ENCODE results near the gene PIAS4. TPM values are rescaled to one million over a fixed set of nuclear protein-coding genes. Genes with fewer than 3 reads are reported as not detected.

The PIAS4 gene
- total and polyA plus RNA-seq, 10 of the 15 experiments (the other 5 are each of a cell fraction or from before 2014, with no cell fraction given) = 0.13 to 25.1 (median 11.3) TPM

GRCh38 chr19:3963458-3964255 lies 43.9 kb upstream of the PIAS4 start:
- no peak for DNase-seq (ENCODE audit: low read depth, low spot score)
- BruUV-seq (replicated peaks) = no TSS peak
- Histone ChIP-seq H3K79me2 (ENCODE audit: control insufficient read depth, insufficient read depth, low read length) (no peaks in the 10 kb centered on the region; the same call in 1 of the 2 replicates), H3K4me1 (ENCODE audit: control insufficient read depth, insufficient read depth, low read length) (no peaks in the 10 kb centered on the region; the same call in 1 of the 2 replicates), H3K4me2 (ENCODE audit: control insufficient read depth, insufficient read depth) (no peak overlapping the region), H3K36me3 (ENCODE audit: control insufficient read depth in 2 of 2, insufficient read depth in 2 of 2, low read length in 1 of 2) (peaks cover 3 to 11% of the 10 kb centered on the region in 2 experiments; a peak in 3 of 4 replicates), H3K9me3 (replicated peaks; ENCODE audit: control insufficient read depth, insufficient read depth, low read length) (no peaks in the 10 kb centered on the region), H4K20me1 (ENCODE audit: control insufficient read depth, insufficient read depth) (no peaks in the 10 kb centered on the region), H3K27me3 (replicated peaks in 1 of 2; ENCODE audit: control insufficient read depth in 2 of 2, insufficient read depth in 2 of 2, low read length in 1 of 2) (no peaks in the 10 kb centered on the region), H3K9ac (ENCODE audit: control insufficient read depth, insufficient read depth, low read length) (no peak overlapping the region), H3K4me3 (no peak overlapping the region), H2AFZ (ENCODE audit: control insufficient read depth, low read depth, low read length) (no peak overlapping the region), H3K27ac (ENCODE audit: control insufficient read depth, insufficient read depth) (no peak overlapping the region)
- ChIA-PET POLR2A (interaction anchor here (0.6 kb wide), 1 partner anchor 24 kb away, joined by 6 read pairs; no protein-coding TSS in a partner anchor), CTCF (no interaction called here), SMC1A (ENCODE audit: uncharacterized antibody, unreplicated experiment) (no interaction called here), RAD21 (ENCODE audit: unreplicated experiment) (no interaction called here)
- in situ Hi-C loops (cut with MboI) = no loop called here
- intact Hi-C loops (cut with micrococcal nuclease; ENCODE audit: unreplicated experiment) = no loop called here
- no peak for FAIRE-seq
- ATAC-seq = no peak
- TF ChIP-seq GATAD2B (conservative IDR thresholded peaks at IDR 0.05; ENCODE audit: low read depth) (no peak), ETV6 (conservative IDR thresholded peaks at IDR 0.05 in 1 of 2, IDR thresholded peaks at IDR 0.05 in 1 of 2; ENCODE audit: borderline replicate concordance in 1 of 2, low read depth in 1 of 2) (no peak), CBFB (IDR thresholded peaks at IDR 0.05; ENCODE audit: low read depth) (no peak), MYB (IDR thresholded peaks at IDR 0.05; ENCODE audit: borderline replicate concordance, low read depth, low read length) (no peak), MXI1 (IDR thresholded peaks at IDR 0.05; ENCODE audit: low read depth, low read length) (no peak), IRF5 (IDR thresholded peaks at IDR 0.05; ENCODE audit: borderline replicate concordance) (no peak), ZNF622 (IDR thresholded peaks at IDR 0.05) (no peak), NFYB (IDR thresholded peaks at IDR 0.05; ENCODE audit: insufficient read depth, low read depth, low read length) (no peak), YY1 (IDR thresholded peaks at IDR 0.05; ENCODE audit: low read depth, low read length) (no peak), EZH2 (IDR thresholded peaks at IDR 0.05; ENCODE audit: borderline replicate concordance, control insufficient read depth, low read depth, low read length) (no peak), RB1 (IDR thresholded peaks at IDR 0.05; ENCODE audit: borderline replicate concordance) (no peak), LARP7 (IDR thresholded peaks at IDR 0.05) (no peak)
- TF ChIP-seq, protein P1, sequence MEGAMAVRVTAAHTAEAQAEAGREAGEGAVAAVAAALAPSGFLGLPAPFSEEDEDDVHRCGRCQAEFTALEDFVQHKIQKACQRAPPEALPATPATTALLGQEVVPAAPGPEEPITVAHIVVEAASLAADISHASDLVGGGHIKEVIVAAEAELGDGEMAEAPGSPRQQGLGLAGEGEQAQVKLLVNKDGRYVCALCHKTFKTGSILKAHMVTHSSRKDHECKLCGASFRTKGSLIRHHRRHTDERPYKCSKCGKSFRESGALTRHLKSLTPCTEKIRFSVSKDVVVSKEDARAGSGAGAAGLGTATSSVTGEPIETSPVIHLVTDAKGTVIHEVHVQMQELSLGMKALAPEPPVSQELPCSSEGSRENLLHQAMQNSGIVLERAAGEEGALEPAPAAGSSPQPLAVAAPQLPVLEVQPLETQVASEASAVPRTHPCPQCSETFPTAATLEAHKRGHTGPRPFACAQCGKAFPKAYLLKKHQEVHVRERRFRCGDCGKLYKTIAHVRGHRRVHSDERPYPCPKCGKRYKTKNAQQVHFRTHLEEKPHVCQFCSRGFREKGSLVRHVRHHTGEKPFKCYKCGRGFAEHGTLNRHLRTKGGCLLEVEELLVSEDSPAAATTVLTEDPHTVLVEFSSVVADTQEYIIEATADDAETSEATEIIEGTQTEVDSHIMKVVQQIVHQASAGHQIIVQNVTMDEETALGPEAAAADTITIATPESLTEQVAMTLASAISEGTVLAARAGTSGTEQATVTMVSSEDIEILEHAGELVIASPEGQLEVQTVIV (IDR thresholded peaks at IDR 0.05; ENCODE audit: borderline replicate concordance, partially characterized antibody) = no peak
- TF ChIP-seq, protein P2, sequence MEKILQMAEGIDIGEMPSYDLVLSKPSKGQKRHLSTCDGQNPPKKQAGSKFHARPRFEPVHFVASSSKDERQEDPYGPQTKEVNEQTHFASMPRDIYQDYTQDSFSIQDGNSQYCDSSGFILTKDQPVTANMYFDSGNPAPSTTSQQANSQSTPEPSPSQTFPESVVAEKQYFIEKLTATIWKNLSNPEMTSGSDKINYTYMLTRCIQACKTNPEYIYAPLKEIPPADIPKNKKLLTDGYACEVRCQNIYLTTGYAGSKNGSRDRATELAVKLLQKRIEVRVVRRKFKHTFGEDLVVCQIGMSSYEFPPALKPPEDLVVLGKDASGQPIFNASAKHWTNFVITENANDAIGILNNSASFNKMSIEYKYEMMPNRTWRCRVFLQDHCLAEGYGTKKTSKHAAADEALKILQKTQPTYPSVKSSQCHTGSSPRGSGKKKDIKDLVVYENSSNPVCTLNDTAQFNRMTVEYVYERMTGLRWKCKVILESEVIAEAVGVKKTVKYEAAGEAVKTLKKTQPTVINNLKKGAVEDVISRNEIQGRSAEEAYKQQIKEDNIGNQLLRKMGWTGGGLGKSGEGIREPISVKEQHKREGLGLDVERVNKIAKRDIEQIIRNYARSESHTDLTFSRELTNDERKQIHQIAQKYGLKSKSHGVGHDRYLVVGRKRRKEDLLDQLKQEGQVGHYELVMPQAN (conservative IDR thresholded peaks at IDR 0.05) = no peak
- TF ChIP-seq, protein P3, sequence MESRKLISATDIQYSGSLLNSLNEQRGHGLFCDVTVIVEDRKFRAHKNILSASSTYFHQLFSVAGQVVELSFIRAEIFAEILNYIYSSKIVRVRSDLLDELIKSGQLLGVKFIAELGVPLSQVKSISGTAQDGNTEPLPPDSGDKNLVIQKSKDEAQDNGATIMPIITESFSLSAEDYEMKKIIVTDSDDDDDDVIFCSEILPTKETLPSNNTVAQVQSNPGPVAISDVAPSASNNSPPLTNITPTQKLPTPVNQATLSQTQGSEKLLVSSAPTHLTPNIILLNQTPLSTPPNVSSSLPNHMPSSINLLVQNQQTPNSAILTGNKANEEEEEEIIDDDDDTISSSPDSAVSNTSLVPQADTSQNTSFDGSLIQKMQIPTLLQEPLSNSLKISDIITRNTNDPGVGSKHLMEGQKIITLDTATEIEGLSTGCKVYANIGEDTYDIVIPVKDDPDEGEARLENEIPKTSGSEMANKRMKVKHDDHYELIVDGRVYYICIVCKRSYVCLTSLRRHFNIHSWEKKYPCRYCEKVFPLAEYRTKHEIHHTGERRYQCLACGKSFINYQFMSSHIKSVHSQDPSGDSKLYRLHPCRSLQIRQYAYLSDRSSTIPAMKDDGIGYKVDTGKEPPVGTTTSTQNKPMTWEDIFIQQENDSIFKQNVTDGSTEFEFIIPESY (IDR thresholded peaks at IDR 0.05) = no peak
- 94% methylated on average over 35 of the region's 35 CpGs for WGBS (ENCODE audit: insufficient coverage, insufficient replicate concordance, low lambda C conversion rate, missing lambda C conversion rate)
